Erythroblast (primary cell): ENCODE results near the gene ALDH18A1.

ENCODE experiments used
- GATA1 ChIP-seq: IDR thresholded peaks from 2 replicates; pipeline ENCODE4 v1.6.1; 2011; ENCODE audit warnings: low read depth, mild to moderate bottlenecking, control low read depth, low read length, moderate library complexity
- POLR2A ChIP-seq: IDR thresholded peaks from 2 replicates; pipeline ENCODE4 v1.6.1; 2011; ENCODE audit warnings: mild to moderate bottlenecking, low read length

DNA sequence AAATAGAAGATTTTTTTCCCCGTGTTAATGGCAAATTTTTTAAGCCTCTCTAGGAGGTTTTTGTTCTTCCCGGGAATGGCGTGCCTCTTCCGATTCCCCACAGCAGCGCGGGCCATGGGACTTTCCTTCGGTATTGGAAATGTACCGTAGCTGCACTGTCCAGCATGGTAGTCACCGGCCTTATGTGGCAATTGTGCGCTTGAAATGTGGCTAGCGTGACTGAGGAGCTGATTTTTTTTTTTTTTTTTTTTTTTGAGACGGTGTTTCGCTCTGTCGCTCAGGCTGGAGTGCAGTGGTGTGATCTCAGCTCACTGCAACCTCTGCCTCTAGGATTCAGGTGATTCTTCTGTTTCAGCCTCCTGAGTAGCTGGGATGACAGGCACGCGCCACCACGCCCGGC, 38.2 kb upstream of the ALDH18A1 start:
- TF ChIP-seq POLR2A, result no peak
- TF ChIP-seq GATA1, result no peak
